PFSK-1 (cell line): ENCODE data around the gene TMEM50B. TPM values are rescaled to one million over a fixed set of nuclear protein-coding genes. Genes with fewer than 3 reads are reported as not detected.
A peak's percentile ranks its signal among the peaks of the same experiment; 100 is the strongest.

Source experiments
- FOXP2 ChIP-seq: optimal IDR thresholded peaks from 2 replicates; pipeline ENCODE3; 2011; ENCODE audit warnings: borderline replicate concordance, control low read depth, inconsistent platforms; ENCODE audit not compliant: insufficient read depth; ENCODE audit errors: extremely low read length, extremely low read depth
- POLR2AphosphoS5 ChIP-seq: IDR thresholded peaks from 2 replicates; pipeline ENCODE4 v1.6.1; 2012; ENCODE audit warnings: low read depth, mild to moderate bottlenecking, control low read depth, low read length, moderate library complexity
- REST ChIP-seq, 2 experiments: IDR thresholded peaks; 2 replicates each; pipeline versions ENCODE4 v1.6.1 to v1.8.0; 2011 to 2012; ENCODE audit warnings: low read depth in 2 of 2, low read length in 2 of 2, control low read depth in 1 of 2, inconsistent platforms in 1 of 2, mild to moderate bottlenecking in 1 of 2, moderate library complexity in 1 of 2; ENCODE audit not compliant: insufficient read depth in 1 of 2
- SIN3A ChIP-seq: IDR thresholded peaks from 2 replicates; pipeline ENCODE4 v1.6.1; 2012; ENCODE audit warnings: mild to moderate bottlenecking, low read length, moderate library complexity, borderline replicate concordance; ENCODE audit not compliant: insufficient read depth
- TAF1 ChIP-seq: IDR thresholded peaks from 2 replicates; pipeline ENCODE4 v1.6.1; 2012; ENCODE audit warnings: low read length, control low read depth, borderline replicate concordance; ENCODE audit not compliant: insufficient read depth
- polyA plus RNA-seq: library from polyadenylated mRNA; unstranded; fragments of >200 nt; gene quantifications from one replicate; pipeline ENCODE4 v1.2.1, GENCODE V29; 2012; ENCODE audit warnings: low read depth, missing spikeins; ENCODE audit not compliant: insufficient read length

TMEM50B gene
- polyA plus RNA-seq = 11.3 TPM

- TF ChIP-seq TAF1 = peak; percentile 75
- TF ChIP-seq REST (IDR thresholded peaks at IDR 0.05; ENCODE audit: insufficient read depth in 1 of 2, low read depth in 2 of 2, low read length in 2 of 2) = peak in 1 of 2 experiments; percentile 5; a peak in 2 of 4 replicates
- TF ChIP-seq POLR2AphosphoS5 = peak; percentile 94
- peak; percentile 33 for TF ChIP-seq FOXP2
- TF ChIP-seq SIN3A = peak; percentile 48; the same call in 1 of the 2 replicates
These were observed at the start of gene TMEM50B for GRCh38 chr21:33479679-33480480. Gene TMEM50B (minus strand): TSS chr21:33479974. CDS start chr21:33468885, 11,089 bp downstream.

GRCh38 chr21:33522953-33523349, 43.2 kb upstream of the TMEM50B start:
- TF ChIP-seq POLR2AphosphoS5 (no peak), SIN3A (no peak)

- no peak for TF ChIP-seq FOXP2
- no peak for TF ChIP-seq POLR2AphosphoS5
- TF ChIP-seq TAF1 = no peak
- no peak for TF ChIP-seq SIN3A
- TF ChIP-seq REST (IDR thresholded peaks at IDR 0.05; ENCODE audit: insufficient read depth in 1 of 2, low read depth in 2 of 2, low read length in 2 of 2) = no peak
These were observed 42.7 kb upstream of the TMEM50B start for GRCh38 chr21:33522297-33522952.

GRCh38 chr21:33518899-33519298, 39.1 kb upstream of the TMEM50B start:
- TF ChIP-seq POLR2AphosphoS5 = no peak
- TF ChIP-seq REST (IDR thresholded peaks at IDR 0.05; ENCODE audit: insufficient read depth in 1 of 2, low read depth in 2 of 2, low read length in 2 of 2) = no peak
- TF ChIP-seq TAF1 = no peak
- TF ChIP-seq FOXP2 = no peak
- TF ChIP-seq SIN3A = no peak

GRCh38 chr21:33514229-33514628, 34.5 kb upstream of the TMEM50B start:
- TF ChIP-seq TAF1 (no peak), FOXP2 (no peak), POLR2AphosphoS5 (no peak), REST (IDR thresholded peaks at IDR 0.05; ENCODE audit: insufficient read depth in 1 of 2, low read depth in 2 of 2, low read length in 2 of 2) (no peak), SIN3A (no peak)
